ENCODE results near the gene IFT88.

Gene IFT88

DNA sequence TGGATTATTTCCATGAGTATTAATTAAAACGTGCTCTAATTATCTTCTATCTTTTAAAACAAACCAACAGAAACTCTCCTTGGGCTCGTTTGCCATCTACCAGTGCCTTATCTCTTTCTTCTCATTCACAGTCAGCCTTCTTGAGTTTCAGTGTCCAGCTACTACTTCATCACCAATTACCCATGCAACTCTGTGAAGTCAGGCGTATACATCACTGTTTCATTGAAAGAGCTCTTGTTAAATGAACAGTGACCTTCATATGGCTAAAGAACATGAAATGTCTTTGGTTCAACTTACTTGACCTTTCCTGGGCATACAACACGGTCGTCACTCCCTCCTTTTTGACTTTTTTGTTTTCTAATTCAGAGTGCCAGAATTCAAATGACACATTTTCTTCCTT lies 5.2 kb upstream of the IFT88 start:
- no peak for DNase-seq

GRCh38 chr13:20565115-20565736 lies 1.7 kb upstream of the IFT88 start:
- no peak for DNase-seq

DNA sequence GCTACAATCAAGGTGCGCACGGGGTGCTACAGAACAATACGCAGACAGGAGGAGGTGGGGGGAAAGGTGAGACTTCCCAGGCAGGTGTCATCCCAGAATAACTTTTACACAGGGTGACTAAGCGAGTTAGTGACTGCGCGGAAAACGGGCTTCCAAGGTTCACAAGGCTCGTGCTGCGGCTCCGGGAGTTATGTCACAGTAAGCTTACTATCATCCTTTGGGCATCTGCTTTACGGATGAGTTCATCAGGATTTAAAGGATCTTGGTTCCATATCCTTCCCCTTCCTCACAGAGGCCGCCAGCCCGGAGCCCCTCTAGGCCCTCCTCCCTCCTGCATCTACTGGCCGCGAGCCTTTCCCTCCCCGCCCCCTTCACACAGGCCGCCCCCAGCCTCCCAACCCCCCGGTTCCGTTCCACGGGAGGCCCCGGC lies 474 bp upstream of the IFT88 start:
- peak in 19 of 56 donors; percentile 20 to 83 (median 65) for DNase-seq

DNA sequence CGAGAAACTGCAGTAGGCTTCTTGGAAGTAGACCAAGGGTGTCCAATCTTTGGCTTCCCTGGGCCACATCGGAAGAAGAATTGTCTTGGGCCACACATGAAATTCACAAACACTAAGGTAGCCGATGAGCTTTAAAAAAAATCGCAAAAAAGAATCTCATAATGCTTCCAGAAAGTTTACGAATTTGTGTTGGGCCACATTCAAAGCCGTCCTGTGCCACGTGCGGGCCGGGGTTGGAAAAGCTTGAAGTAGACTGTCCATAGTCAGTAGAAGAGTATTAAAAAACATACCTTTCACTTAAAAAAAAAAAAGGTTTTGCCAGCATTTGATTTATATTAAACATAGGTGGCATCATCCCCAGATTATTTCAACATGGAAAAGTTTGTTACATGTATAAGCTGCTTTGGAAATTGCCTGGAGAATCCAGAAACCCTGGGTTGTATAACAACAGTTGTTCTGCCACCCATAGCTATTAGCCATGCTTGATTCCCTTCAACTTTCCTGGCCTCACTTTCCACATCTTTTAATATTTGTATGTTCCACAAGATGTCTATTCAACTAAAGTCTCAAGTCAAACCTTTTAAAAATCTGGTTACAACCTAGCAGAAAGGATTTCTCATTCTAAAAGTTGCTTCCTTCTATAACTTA lies 1.0 kb downstream of the IFT88 start:
- peak in 2 of 56 donors; percentile 16 to 27 for DNase-seq

DNA sequence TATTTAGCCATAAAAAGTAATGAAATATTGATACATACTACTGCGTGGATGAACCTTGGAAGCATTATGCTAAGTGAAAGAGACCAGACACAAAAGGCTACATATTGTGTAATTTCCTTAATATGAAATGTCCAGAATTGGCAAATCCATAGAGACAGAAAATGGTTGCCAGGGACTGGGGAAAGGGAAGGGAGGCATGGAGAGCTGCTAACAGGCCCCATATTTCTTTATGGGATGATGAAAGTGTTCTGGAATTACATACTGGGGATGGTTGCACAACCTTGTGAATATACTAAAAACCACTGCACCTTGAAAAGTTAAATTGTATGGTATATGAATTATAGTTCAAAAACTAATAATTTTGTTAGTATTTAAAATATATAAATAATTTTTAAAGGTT lies 3.6 kb downstream of the IFT88 start:
- DNase-seq: no peak

DNA sequence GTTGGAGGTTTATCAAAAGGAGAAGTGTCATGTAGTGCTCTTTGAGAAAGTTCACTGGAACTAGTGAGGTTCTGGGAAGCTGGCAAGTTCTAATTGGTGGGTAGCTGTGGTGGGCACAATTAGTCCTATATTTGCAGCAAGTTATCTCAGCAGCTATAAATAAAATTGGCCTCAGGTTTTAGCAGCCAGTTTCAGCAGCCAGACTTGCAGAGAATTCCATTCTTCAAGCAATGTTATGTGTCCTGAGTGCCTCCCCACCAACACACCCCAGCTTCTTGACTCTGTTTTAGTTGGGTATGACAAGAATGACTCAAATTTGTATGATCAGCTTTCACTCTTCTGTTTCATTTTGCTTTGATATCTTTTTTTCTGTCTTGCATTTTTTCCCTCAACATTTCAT lies 4.7 kb downstream of the IFT88 start:
- DNase-seq: no peak

GRCh38 chr13:20573186-20573585 lies 6.2 kb downstream of the IFT88 start:
- DNase-seq: peak in 1 of 56 donors; percentile 19

DNA sequence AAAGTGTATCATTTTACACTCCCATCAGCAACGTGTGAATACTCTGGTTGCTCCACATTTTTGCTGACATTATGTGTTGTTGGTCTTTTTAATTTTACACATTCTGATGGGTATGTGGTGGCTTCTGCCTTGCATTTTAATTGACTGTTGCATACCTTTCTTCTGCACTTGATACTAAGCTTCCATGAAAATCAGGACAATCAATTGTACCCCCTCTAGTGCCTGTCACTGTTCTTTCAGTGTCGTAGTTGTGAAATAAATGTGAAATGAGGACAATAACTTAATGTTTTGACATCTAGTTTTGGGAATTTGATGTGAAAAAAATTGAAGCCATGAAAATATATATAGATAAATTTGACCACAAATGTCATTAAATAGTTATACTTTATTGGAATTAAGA lies 6.7 kb downstream of the IFT88 start:
- no peak for DNase-seq

DNA sequence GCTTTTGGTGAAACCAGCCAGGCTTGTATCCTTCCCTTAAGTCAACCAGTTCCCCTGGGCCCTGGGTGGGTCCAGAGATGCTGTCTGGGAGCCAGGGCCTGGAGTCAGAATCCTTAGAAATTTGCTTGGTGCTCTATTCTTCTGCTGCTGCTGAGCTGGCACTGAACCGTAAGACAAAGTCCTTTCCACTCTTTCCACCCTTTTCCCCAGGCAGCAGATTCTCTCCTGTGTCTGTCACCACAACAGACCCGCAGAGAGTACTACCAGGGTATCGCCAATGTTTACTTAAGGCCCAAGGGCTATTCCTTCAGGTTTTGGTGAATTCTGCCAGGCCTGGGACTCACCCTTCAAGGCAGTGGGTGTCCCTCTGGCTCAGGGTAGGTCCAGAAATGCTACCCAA lies 12.2 kb downstream of the IFT88 start:
- DNase-seq: no peak

DNA sequence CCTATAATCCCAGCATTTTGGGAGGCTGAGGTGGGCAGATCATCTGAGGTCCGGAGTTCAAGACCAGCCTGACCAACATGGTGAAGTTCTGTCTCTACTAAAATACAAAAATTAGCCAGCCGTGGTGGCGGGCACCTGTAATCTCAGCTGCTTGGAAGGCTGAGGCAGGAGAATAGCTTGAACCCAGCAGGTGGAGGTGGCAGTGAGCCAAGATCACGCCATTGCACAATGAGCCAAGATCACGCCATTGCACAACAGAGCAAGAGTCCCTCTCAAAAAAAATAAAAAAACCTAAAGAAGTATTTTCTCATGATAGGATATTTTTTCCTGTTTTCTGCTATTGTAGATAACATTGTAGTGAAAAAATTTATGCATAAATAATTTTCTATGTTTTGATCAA lies 13.3 kb downstream of the IFT88 start:
- no peak for DNase-seq

DNA sequence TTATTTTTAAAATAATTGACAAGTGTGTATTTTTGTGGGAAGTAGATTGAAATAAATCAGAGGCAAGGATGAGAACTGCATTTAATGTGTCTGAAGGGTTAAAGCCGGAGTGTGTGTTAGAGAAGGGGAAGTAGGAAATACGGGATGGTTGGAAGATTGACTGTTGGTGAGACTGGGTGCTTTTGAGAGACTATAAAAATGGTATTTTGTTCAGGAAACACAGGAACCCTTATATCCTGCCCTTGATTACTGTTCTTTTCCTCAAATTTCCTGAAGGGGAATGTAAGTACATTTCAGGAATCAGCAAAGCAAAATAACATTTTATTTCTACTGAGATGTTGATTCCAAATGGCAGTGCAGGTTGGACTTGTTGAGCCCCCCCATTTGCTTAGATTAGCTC lies 15.1 kb downstream of the IFT88 start:
- no peak for DNase-seq

DNA sequence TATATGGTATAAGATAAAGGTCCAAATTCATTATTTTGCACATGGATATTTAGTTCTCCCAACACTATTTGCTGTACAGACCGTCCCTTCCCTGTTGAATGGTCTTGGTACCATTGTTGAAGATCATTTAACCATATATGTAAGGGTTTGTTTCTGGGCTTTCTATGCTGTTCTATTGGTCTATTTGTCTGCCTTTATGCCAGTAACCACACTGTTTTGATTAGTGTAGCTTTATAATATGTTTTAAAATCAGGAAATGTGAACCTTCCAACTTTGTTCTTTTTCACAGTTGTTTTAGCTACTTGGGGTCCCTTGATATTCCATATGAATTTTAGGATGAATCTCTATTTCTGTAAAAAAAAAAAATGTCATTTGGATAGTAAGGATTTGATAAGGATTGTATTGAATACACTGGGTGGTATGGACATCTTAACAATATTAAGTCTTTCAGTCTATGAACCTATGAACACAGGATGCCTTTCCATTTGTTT lies 16.9 kb downstream of the IFT88 start:
- DNase-seq: no peak

DNA sequence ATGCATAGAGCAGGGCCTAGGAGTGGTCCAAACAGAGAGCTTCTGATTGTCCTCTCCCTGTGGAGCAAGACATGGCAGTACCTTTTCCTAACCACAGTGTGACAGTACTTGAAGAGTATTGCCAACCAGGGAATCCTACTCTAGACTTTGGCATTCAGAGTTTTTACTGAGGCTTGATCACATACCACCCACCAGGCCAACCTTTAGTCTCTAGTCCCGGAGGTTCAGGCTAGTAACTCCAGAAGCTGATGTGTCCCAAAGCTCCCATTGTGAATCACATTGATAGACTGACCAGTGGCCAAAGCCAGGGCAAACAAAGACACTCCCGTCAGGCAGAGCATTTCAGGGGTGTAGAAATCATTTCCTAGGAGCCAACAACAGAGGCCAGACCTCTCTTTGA lies 18.4 kb downstream of the IFT88 start:
- no peak for DNase-seq

- no peak for DNase-seq
Observed at GRCh38 chr13:20588529-20589110, 21.7 kb downstream of the IFT88 start.

GRCh38 chr13:20590561-20590960 lies 23.6 kb downstream of the IFT88 start:
- DNase-seq: no peak

DNA sequence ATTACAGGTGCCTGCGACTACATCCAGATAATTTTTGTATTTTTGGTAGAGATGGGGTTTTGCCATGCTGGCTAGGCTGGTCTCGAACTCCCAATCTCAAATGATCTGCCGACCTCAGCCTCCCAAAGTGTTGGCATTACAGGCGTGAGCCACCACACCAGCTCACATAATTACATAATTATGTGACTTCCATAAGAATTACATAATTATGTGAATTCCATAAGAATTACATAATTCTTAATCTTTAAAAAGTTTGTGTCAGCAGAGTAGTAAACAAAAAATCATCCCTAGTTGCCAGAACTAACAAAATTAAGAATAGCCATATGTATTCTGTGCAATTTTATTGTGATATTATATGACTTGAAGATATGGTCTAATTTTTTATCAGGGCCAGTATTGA lies 25.6 kb downstream of the IFT88 start:
- no peak for DNase-seq

- DNase-seq: no peak
Observed at GRCh38 chr13:20594280-20594679, 27.3 kb downstream of the IFT88 start.

- no peak for DNase-seq
Observed at GRCh38 chr13:20607015-20607414, 40.1 kb downstream of the IFT88 start.

GRCh38 chr13:20608438-20609020 lies 41.6 kb downstream of the IFT88 start:
- DNase-seq: peak in 25 of 56 donors; percentile 2 to 73 (median 31)

DNA sequence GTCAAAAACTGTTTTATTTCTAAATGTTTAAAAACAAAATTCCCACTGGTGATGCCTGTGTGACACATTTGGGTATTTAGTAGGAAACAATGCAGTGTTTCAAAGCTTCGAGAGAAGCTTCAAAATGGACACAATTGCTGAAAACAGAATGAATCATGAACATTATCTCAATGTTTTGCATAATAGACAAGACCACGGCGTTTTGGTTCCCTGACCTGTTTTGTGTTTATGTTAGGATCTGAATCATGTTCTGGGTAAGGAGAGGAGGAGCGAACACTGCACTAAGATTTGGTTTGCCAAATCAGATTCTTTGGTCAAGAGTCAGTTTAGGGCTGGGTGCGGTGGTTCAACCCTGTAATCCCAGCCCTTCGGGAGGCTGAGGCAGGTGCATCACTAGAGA lies 42.2 kb downstream of the IFT88 start:
- peak in 3 of 56 donors; percentile 1 to 42 (median 7) for DNase-seq

DNA sequence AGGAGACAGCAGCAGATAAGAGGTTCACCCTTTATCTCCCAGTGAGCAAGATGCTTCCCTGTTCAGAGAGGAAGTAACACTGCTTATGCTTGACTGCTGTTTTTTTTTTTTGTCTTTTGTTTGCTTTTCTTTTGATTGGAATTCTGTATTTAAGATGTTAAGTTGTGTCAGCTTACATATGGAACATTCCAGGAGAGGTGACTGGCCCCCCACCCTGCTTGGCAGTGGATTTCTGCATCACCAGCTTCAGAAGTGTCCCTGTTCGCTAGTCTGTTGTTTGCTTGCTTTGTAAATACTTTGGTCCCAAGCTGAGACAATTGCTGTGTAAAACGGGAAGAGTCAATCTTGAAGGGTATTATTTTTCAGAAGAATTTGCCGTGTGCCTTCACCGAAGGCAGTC lies 43.0 kb downstream of the IFT88 start:
- no peak for DNase-seq

GRCh38 chr13:20616059-20616797 lies 49.3 kb downstream of the IFT88 start:
- no peak for DNase-seq

Measured in nucleus accumbens (tissue), 56 donors.